Stimulated activated CD4-positive, alpha-beta T cell treated with anti-CD3 and anti-CD28 coated beads, TNF-alpha, amount 100 ng/mL, for 1 hour (primary cell): ENCODE data around the gene GABRG3.

Experiments used
- DNase-seq, 3 donors: peaks; one replicate each; pipeline ENCODE4 v3.0.0-alpha.2; 2020; ENCODE audit warnings: low read depth in 3 of 3, low spot score in 1 of 3

The GABRG3 gene

GRCh38 chr15:26970712-26971210 lies at the start of gene GABRG3:
TSS of gene GABRG3 (plus strand) at chr15:26971181.
- no peak for DNase-seq

GRCh38 chr15:26921433-26921832 lies 49.5 kb upstream of the GABRG3 start:
- DNase-seq = no peak

- DNase-seq = no peak
Observed at GRCh38 chr15:26926081-26926480, 44.9 kb upstream of the GABRG3 start.

- no peak for DNase-seq
Observed at GRCh38 chr15:26928051-26928450, 42.9 kb upstream of the GABRG3 start.

- no peak for DNase-seq
Observed at GRCh38 chr15:26929588-26929987, 41.4 kb upstream of the GABRG3 start.

- DNase-seq = no peak
Observed at GRCh38 chr15:26934848-26935247, 36.1 kb upstream of the GABRG3 start.

- DNase-seq = no peak
Observed at GRCh38 chr15:26935322-26935721, 35.7 kb upstream of the GABRG3 start.

- DNase-seq = no peak
Observed at GRCh38 chr15:26936502-26936901, 34.5 kb upstream of the GABRG3 start.

- no peak for DNase-seq
Observed at GRCh38 chr15:26937134-26937533, 33.8 kb upstream of the GABRG3 start.

GRCh38 chr15:26939398-26939797 lies 31.6 kb upstream of the GABRG3 start:
- no peak for DNase-seq

GRCh38 chr15:26941489-26941888 lies 29.5 kb upstream of the GABRG3 start:
- DNase-seq = no peak

GRCh38 chr15:26943866-26944265 lies 27.1 kb upstream of the GABRG3 start:
- no peak for DNase-seq

- DNase-seq = no peak
Observed at GRCh38 chr15:26945046-26945445, 25.9 kb upstream of the GABRG3 start.

- no peak for DNase-seq
Observed at GRCh38 chr15:26950001-26950400, 21.0 kb upstream of the GABRG3 start.

- no peak for DNase-seq
Observed at GRCh38 chr15:26954403-26954802, 16.6 kb upstream of the GABRG3 start.

- no peak for DNase-seq
Observed at GRCh38 chr15:26967719-26968269, 3.2 kb upstream of the GABRG3 start.

GRCh38 chr15:26968806-26969205 lies 2.2 kb upstream of the GABRG3 start:
- no peak for DNase-seq

- no peak for DNase-seq
Observed at GRCh38 chr15:26971271-26972018, 464 bp downstream of the GABRG3 start.

GRCh38 chr15:26972636-26973035 lies 1.7 kb downstream of the GABRG3 start:
- no peak for DNase-seq

GRCh38 chr15:26974120-26974780 lies 3.3 kb downstream of the GABRG3 start:
- no peak for DNase-seq

GRCh38 chr15:26981492-26981891 lies 10.5 kb downstream of the GABRG3 start:
- DNase-seq = no peak

- DNase-seq = no peak
Observed at GRCh38 chr15:26983822-26984221, 12.8 kb downstream of the GABRG3 start.
